HG02870 (cell line): ENCODE results near the gene XYLT1.

Source experiments
- ATAC-seq: cut with Tn5 transposase; IDR thresholded peaks from one replicate; pipeline ENCODE4 v1.9.1; 2021; ENCODE audit warnings: mild to moderate bottlenecking, moderate library complexity; ENCODE audit not compliant: unreplicated experiment

XYLT1 gene

DNA sequence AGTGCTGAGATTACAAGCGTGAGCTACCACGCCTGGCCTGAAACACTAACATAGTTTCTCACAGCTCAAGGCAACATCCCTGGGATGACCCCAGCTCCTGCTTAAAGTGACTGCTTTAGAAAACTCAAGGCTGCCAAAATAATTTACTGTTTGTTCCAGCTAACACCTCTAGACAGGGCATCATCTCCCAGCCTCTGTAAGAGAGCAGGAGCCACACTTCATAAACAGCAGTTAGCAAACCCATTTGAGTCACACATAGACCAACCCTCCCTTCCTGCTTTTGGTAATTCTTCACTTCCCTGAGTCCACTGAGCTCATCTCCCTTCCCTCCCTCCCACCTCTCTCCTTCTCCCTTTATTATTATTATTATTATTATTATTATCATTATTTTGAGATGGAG, 201.3 kb downstream of the XYLT1 start:
- ATAC-seq = no peak

DNA sequence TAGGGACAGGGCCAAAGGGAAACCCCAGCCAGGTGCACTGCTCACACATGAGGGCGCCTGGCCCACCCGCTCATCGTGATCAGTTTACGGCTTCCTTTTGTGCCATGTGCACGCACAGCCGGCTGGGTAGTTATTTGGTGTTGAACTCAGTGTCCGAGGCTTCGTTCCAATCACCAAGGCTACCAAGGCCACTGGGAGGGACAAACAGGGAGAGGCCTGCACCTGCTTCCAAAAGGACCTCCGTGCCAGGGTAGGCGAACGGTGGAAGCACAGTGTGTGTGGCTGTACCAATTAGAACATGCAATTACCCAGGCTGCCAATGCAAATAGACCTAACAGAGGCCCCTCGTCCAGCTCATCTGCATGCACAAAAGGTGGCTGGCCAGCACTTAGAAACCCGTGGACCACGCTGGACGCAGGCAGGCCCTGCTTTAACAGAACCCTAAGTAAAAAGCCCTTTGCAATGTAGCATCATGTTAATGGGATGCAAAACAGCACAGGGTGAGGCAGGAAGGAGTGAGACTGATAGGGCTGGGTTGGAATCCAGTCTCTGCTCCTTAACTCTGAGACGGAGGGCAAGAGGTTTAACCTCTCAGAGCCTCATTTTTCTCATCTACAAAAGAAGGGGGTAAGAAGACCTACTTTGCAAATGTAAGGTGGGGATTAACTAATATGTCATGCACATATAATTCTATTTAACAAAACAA, 204.0 kb downstream of the XYLT1 start:
- ATAC-seq = no peak

DNA sequence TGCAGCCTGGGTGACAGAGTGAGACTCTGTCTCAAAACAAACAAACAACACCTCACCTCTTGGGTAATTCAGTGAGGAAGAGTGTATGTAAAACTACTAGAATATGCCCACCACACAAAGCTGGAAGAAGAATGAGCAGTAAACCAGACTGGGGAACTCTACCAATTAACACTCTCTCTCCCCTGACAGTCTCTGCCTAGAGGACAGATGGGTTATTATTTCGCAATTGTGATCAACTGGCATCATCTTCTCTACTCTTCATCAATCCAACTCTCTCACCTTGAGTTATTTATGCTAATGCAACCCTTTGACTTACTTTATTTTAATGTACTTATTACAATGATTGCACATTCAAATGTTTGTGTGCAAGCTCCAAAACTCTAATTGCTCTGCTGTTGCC, 205.6 kb downstream of the XYLT1 start:
- ATAC-seq = no peak

DNA sequence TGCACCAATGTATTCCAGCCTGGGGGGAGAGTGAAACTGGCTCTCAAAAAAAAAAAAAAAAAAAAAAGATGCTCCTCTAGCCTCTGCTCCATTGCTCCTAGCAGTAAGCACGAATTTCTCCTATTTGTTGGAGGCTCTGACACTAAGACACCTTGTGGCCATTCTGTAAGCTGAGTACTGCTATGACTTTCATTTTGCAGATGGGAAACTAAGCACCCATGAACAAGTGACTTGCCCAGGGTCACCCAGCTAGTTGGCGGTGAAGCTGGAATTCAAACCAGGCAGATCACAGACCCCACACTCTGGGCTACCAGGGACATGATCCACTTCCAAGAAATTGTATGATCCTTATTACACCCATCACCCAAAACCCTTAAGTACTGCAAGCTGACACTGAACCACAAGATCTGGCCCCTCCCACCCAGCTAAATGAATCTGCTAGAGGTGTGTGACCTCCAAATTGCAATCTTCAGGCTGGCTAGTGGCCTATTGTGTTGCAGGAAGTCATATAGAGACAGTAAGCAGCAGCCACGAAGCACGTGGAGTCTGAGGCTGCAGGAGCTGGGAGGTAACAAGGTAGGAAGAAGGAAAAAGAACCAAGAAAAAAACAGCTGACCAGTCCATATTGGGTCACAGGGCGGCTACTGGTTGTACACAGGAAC, 209.4 kb downstream of the XYLT1 start:
- ATAC-seq = no peak

DNA sequence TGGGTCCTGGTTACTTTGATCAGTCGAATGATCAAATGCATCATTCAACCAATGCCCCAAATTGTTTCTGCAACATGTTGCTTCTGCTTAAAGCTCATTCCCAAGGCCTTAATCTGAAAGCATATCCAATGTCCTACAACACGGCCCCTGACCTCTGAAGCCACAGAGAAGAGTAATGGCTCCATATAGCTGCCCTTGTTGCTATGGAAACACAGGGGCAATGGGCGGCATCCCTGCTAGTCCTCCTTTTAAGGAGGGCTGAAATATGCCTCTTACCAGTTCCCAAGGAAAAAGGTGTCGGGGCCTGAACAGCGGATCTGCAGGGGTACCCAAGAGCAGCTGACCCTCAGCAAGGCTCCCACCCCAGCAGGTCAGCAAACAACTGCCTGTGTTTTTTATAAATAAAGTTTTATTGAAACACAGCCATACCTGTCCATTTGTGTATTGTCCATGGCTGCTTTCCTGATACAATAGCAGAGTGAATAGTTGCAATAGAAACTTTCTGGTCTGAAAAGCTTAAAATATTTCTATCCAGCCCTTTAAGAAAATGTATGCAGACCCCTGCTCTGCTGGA, 210.4 kb downstream of the XYLT1 start:
- ATAC-seq = no peak

DNA sequence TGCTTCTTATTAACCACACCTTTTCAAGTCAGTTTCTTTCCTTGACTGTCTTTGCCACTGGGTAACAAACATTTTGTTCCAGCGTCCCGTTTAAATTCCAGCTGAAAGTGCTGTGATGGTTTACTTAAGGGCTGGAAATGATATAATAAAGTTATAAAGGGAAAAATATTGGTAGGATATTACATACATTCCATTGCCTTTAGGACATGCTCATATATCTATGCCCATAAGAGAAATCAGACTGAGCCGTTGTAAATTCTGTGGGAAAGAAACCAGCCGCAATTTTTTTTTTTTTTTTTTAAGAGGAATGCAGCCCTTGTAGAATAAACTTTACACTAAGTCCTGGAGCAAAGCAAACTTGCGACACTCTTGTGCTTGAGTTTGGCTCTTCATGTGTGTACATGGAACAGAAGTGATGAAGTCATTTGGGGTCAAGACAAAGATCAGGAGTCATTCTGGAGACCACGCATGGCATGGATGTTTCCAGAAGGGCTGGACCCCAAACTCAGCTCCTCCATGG, 210.9 kb downstream of the XYLT1 start:
- no peak for ATAC-seq

DNA sequence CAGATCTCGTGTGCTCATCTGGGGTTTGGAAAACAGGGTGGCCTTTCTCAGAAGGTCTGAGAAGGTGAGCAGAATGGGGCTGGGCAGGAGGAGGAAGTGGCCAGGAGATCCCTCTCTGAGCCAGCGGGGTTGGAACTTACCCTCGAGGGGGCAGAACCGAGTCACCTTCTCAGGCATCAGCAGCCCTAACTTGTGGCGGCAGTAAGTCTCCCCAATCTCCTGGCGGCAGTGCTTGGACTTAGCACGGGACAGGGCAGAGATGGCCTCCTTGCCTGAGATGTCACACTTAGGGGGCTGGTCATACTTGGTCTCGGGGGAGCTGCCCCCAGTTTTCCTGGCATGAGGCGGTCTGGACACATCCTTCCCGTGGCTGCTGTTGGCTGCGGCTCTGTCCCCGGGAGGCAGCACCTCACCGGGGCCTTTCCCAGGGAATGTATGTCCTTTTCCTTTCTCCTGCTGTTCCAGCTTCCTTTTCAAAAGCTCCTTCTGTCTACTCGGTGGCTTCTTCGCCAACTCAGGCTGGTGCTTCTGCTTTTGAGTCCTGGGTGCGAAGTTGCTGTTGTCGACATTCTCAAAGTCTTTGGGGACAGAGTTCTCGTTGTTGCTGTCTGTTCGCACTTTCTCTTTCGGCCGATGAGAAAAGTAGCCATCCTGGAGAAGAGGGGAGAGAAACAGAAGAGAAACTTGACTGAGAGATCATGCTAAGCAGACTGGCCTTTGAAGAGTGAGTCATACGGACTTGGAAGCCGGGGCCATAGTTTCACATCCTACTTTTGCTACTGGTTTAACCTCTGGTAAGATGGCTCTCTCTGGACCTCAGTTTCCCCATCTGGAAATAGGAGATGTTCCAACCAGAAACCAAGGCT, 211.7 kb downstream of the XYLT1 start:
- peak; percentile 77 for ATAC-seq

DNA sequence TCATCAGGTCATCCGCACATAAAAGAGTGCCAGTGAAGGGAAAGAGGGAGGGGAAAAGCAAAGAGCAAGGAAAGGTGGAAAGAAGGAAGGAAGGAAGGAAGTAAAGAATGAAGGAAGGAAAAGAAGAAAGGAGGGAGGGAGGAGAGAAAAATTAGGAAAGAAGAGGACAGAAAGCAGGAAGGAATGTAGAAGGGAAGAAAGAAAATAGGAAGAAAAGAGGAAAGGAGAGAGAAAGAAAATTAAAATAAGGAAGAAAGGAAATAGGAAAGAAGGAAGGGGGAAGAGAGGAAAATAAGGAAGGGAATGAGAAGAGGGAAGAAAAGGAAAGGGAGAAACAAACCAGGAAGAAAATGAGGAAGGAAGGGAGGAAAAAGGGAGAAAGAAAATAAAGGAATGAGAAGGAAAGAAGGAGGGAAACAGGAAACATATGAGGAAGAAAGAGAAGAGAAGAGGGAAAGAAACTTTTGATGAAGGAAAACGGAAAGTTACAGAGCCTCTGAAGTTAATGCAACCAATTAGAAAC, 212.6 kb downstream of the XYLT1 start:
- ATAC-seq = no peak

DNA sequence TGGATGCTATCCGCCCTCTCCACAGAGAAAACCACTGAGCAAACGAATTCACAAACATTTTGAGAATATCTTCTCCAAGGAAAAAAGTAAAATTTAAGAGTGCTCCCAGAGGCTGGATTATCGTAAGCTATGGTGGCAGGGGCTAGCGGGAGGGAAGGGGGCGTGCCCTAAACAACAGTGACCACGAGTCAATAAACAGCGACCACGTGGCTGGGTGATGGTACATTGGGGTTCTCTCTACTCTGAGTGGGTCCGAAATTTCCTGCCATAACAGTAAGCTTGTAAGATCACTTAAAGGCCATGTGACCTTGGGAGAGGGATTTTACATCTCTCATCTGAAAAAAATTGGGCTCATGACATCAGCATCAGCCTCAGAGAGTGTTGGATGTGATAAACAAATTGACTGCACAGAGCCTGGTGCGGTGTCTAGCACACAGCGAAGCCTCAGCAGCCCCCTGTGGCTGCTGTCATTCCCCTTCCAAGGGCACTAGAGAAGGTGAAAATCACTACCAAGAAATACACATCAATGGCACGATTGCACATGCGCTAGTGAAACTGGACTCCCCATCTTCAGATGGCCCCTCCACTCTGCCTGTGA, 213.2 kb downstream of the XYLT1 start:
- ATAC-seq = no peak

DNA sequence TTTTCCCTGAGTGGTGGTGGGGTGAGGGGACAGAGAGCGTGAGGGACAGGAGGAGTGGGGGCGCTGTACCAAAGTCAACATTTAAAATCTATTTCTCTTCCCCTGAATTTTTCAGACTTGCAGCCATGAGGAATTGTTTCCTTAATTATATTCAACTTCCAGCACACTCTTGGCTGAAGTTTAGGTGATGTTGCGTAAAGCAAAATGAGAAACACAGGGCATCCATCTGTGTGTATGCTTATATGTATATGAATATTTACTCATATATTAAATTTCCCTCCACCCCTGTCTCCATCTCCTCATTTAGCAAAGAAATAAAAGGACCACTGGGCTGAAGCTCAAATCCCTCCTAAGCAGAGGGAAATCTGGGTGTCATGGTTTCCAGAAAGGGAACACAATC, 218.1 kb downstream of the XYLT1 start:
- no peak for ATAC-seq

DNA sequence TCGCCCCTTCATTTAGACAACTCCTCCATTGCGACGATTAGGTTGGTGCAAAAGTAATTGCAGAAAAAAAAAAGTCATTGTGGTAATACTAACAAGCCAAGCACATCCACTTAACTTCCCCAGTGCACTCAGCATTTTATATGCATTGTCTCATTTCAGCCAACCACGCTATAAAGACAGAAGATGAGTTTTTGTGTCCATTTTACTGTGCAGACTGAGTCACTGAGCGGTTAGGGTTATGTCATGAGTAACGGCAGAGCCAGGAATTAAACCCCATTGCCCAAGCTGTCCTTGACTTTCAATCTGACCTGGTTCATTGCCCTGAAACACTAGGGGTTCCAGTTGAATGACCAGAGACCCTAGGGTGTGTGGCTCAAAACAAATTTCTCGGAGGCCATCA, 218.7 kb downstream of the XYLT1 start:
- no peak for ATAC-seq

DNA sequence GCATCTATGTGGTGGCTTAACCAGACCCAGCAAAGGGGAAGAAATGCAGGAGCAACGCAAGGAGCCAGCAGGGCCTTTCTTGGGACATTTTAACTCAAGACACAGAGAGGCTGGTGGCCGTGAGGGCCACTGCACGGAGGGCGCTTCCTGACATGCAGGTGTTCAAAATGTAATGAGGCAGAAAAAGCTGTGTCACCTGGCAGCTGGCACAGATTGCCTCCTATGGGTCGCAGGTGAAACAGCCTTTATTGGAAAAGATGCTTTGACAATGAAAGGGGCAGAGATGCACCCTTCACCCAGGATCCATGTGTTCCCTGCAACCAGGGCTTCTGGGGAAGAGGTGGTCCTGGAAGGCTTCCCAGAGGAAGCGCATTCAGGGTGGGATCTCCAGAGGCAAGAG, 219.3 kb downstream of the XYLT1 start:
- no peak for ATAC-seq

DNA sequence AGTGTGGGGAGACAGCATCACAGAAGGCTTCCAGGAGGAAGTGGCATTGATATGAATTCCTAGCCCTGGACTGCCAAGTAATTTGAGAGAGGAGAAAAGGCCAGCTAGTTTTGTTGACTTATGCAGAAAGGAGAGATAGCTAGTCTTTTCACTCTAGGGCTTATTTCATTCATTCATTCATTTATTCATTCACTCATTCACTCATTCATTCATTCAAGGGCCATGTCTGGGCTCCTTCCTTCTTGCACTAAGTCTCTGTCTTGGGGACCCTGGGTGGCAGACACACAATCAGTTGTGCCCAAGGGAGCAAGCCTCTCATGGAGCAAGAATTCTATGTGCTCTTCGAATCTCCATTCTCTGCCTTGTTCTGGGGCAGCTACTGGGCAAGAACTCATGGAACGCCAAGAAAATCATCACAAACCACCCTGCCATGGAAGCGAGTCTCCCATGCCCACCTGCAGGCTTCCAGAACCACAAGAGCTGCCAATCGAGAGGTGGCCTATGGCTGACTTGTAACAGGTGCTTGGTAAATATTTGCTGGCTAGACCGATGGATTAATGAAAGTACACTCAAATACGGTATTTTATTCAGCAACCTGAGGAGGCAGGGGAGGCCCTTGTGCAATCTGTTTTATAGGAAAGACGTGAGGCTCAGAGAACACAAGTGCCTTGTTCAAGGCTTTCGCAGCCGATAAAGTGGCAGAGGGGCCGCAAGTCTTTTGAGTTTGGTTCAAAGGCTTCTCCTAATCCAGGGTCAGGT, 223.6 kb downstream of the XYLT1 start:
- no peak for ATAC-seq

DNA sequence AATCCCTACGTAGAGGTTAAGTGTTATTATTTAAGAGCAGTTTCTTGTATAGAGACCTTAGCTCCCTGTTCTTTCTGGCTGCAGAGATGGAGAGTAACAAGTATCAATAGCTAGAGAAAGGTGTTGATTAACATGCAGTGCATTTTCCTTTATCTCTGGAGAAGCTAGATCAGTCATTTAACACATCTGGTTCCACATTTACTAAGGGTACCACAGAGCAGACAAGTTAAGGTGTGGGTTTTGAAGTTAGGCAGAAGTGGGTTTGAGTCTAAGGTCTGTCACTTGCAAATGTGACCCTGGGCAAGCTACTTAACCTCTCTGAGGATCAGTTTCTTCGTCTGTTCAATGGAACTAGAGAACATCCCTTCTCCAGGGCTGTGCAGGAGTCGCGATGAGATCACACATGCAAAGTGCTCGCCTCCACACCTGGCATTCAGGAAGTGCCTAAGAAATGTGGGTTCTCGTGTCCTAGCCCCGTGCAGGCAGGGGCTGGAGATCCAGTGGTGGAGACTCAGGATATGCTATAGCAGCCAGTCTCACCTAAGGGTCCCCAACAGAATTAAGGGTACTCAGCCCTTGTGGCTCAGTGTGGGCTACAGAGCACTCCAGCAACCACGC, 224.4 kb downstream of the XYLT1 start:
- no peak for ATAC-seq

DNA sequence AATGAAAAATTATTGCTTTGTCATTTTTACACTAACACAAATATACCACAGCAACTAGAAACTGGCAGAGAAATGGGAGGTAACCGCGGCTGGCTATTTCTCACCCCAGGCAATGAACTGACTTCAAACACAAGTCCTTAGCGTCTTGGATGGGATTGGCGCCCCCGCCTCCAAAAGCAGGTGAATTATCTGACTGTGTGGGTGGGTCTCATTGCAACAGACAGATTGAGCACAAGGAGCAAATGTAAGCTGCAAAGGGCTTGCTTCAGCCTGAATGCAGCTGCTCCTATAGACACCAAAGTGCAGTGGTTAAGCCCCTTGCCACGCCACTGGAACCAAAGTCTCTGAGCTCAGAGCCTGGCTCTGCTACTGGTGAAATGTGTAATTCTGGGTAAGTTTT, 225.0 kb downstream of the XYLT1 start:
- ATAC-seq = no peak

DNA sequence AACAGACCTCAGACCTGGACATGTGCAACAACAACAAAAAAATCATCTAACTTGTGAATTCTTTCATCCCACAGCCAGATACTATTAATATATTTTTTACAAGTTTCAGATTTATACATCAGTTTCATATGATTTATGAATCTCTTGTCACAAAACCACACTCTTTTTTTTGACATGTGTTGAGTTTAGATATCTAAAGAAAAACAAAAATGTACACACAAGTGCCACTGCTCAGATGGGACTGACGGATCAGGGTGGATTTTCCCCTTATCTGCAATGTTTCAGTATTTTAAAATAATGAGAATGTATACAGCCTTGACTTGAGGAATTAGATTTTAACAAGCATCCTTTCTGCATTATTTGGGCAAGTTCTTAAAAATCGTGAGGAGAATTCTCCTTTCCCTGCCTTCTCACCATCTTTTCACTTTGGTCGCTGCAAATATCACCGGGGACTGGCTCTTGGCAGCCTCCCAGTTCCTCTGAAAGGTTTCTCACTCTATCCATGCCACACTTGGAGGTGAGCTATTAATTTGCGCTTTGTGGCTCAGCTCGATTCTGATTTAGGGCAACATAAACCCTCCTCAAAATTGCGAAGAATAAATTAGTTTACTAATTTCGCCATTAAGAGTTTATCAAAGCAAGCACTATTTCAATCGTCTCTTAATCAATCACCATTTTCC, 225.7 kb downstream of the XYLT1 start:
- ATAC-seq = no peak

DNA sequence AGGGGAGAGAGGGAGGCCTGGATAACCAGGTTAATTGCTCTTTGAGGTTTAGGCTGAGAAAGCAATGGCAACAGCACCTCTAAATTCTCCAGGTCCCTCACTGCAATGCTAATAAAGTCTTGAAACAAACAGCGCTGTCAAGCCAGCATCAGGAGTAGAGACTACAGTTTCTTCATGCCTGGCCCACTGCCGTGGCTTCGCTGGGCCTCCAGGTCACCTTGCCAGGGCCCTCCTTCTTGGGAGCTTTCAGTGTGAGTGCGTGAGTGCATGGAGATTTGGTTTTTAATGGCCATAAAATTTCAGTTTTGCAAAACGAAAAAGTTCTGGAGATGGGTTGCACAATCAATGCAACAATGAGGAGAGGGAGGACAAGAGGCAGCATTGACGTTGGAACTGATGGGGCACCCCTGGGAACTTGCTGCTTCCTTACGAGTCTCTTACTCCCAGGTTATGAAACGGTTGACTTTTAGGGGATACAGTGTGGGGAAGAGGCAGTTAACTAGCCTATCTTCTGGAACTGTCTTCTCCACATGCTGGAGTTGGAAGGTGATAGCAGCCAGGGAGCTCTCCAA, 229.4 kb downstream of the XYLT1 start:
- no peak for ATAC-seq

DNA sequence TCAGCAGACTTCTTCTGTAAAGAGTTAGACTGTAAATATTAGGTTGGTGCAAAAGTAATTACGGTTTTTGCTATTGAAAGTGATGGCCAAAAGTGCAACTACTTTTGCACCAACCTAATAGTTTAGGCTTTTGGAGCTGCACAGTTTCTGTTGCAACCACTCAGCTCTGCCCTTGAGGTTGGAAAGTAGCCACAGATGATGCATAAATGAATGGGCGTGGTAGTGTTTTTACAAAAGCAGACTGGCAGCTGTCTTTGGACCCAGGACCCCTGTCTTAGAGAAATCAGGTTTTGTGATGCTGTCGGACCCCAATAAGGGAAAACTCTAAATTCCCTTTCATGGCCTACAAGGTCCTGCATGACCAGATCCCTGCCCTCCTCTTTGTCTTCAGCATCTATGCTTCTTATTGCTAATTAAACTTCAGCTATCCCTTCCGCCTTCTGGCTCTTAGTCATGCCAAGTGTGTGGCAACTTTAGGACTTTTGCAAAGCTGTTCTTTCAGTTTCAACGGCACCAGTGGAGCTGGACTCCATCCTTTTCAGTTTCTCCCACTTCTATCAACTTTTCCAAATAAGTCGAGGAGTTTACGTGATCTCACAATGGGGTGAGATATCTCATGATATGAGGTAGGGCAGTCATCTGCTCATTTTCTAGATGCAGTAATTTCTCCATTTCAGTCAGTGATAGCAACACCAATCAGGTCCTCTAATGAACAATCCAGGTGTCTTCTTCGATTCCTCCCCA, 232.3 kb downstream of the XYLT1 start:
- ATAC-seq = no peak
